GM12878 (cell line): ENCODE results near the gene TNFAIP1. TPM values are rescaled to one million over a fixed set of nuclear protein-coding genes. Genes with fewer than 3 reads are reported as not detected.

Experiments used
- CBFB ChIP-seq: IDR thresholded peaks from 2 replicates; pipeline ENCODE4 v1.6.1; 2016; ENCODE audit warnings: antibody characterized with exemption, low read depth
- CEBPB ChIP-seq, 2 experiments: fragments of 150-350 bp in 1 of 2; IDR thresholded peaks; 2 replicates each; pipeline ENCODE4 v1.6.1; 2012 to 2014; ENCODE audit warnings: low read depth in 2 of 2, low read length in 2 of 2, borderline replicate concordance in 1 of 2, inconsistent platforms in 1 of 2
- CHD2 ChIP-seq: IDR thresholded peaks from 2 replicates; pipeline ENCODE4 v1.6.1; 2011; ENCODE audit warnings: low read depth, low read length, improper control_type of control experiment, borderline replicate concordance
- EGR1 ChIP-seq, 2 experiments: IDR thresholded peaks; 1 replicate in 1 of 2; 2 replicates in 1 of 2; pipeline ENCODE4 v1.6.1; 2011 to 2012; ENCODE audit warnings: low read depth in 2 of 2, low read length in 2 of 2, borderline replicate concordance in 1 of 2, mild to moderate bottlenecking in 1 of 2, moderate library complexity in 1 of 2
- ESRRA ChIP-seq: IDR thresholded peaks from 2 replicates; pipeline ENCODE4 v1.6.1; 2012; ENCODE audit warnings: mild to moderate bottlenecking, low read length, improper control_type of control experiment
- KLF5 ChIP-seq: fragments of 450-650 bp; IDR thresholded peaks from 2 replicates; pipeline ENCODE4 v1.6.1; 2014; ENCODE audit warnings: mild to moderate bottlenecking; ENCODE audit not compliant: partially characterized antibody
- NFYB ChIP-seq: IDR thresholded peaks from 2 replicates; pipeline ENCODE4 v1.6.1; 2011; ENCODE audit warnings: low read depth, mild to moderate bottlenecking, low read length, improper control_type of control experiment, moderate library complexity; ENCODE audit not compliant: insufficient read depth
- PAX5 ChIP-seq: IDR thresholded peaks from 2 replicates; pipeline ENCODE4 v1.6.1; 2011; ENCODE audit warnings: low read depth, low read length, borderline replicate concordance
- POLR2AphosphoS2 ChIP-seq: IDR thresholded peaks from 2 replicates; pipeline ENCODE4 v1.6.1; 2011; ENCODE audit warnings: low read depth, mild to moderate bottlenecking, low read length, improper control_type of control experiment, moderate library complexity
- RAD51 ChIP-seq: fragments of 450-650 bp; IDR thresholded peaks from 2 replicates; pipeline ENCODE4 v1.6.1; 2016; ENCODE audit warnings: moderate library complexity, mild to moderate bottlenecking, inconsistent platforms
- RELA ChIP-seq: fragments of 450-650 bp; IDR thresholded peaks from 2 replicates; pipeline ENCODE4 v1.8.0; 2014; ENCODE audit warnings: borderline replicate concordance; ENCODE audit not compliant: partially characterized antibody
- SIN3A ChIP-seq: IDR thresholded peaks from 2 replicates; pipeline ENCODE4 v1.6.1; 2012; ENCODE audit warnings: low read depth, low read length, improper control_type of control experiment
- TCF3 ChIP-seq: IDR thresholded peaks from 2 replicates; pipeline ENCODE4 v1.6.1; 2012; ENCODE audit warnings: low read depth, mild to moderate bottlenecking, low read length, borderline replicate concordance; ENCODE audit not compliant: insufficient read depth
- ZNF274 ChIP-seq: IDR thresholded peaks from one replicate; pipeline ENCODE4 v1.8.0; 2011; ENCODE audit not compliant: insufficient read length, insufficient read depth
- ZSCAN29 ChIP-seq: fragments of 450-650 bp; IDR thresholded peaks from 2 replicates; pipeline ENCODE4 v1.6.1; 2017; ENCODE audit warnings: mild to moderate bottlenecking, moderate library complexity
- polyA plus RNA-seq, 11 experiments: library from polyadenylated mRNA; depleted of rRNA in 4 of 11; unstranded in 6 of 11; stranded (reverse) in 5 of 11; fragments of >200 nt; fragmentation: Nextera tagmentation in 4 of 11; fragmentation: Illumina TruSeq in 1 of 11; extraction: Ambion mirVana in 4 of 11; extraction: Trizol in 1 of 11; gene quantifications; 1 replicate in 1 of 11; 2 replicates in 10 of 11; pipeline versions ENCODE4 v1.2.1 to v1.2.3, GENCODE V29; 2011 to 2016; ENCODE audit warnings: inconsistent platforms in 2 of 11, missing spikeins in 2 of 11, low read depth in 1 of 11
- total RNA-seq, 4 experiments: library from RNA; depleted of rRNA in 3 of 4; stranded (reverse); fragments of >200 nt in 3 of 4; fragmentation: Illumina TruSeq in 1 of 4; extraction: Trizol in 1 of 4; gene quantifications; 2 replicates each; pipeline versions ENCODE4 v1.2.1 to v1.2.3, GENCODE V29; 2013 to 2021
- TF ChIP-seq, protein P1 (sequence below): fragments of 450-650 bp; IDR thresholded peaks from 2 replicates; pipeline ENCODE4 v1.6.1; 2016; ENCODE audit warnings: mild to moderate bottlenecking, moderate library complexity, borderline replicate concordance
- TF ChIP-seq, protein P2 (sequence below): fragments of 450-650 bp; IDR thresholded peaks from 2 replicates; pipeline ENCODE4 v1.6.1; 2017; ENCODE audit warnings: borderline replicate concordance
- TF ChIP-seq, protein P3 (sequence below): IDR thresholded peaks from 2 replicates; pipeline ENCODE4 v1.6.1; 2012; ENCODE audit warnings: improper control_type of control experiment, low read depth, low read length; ENCODE audit not compliant: insufficient replicate concordance

TNFAIP1 gene
- total and polyA plus RNA-seq, 10 of the 15 experiments (the other 5 are each of a cell fraction or from before 2014, with no cell fraction given) = 1.8 to 16.9 (median 11.7) TPM

DNA sequence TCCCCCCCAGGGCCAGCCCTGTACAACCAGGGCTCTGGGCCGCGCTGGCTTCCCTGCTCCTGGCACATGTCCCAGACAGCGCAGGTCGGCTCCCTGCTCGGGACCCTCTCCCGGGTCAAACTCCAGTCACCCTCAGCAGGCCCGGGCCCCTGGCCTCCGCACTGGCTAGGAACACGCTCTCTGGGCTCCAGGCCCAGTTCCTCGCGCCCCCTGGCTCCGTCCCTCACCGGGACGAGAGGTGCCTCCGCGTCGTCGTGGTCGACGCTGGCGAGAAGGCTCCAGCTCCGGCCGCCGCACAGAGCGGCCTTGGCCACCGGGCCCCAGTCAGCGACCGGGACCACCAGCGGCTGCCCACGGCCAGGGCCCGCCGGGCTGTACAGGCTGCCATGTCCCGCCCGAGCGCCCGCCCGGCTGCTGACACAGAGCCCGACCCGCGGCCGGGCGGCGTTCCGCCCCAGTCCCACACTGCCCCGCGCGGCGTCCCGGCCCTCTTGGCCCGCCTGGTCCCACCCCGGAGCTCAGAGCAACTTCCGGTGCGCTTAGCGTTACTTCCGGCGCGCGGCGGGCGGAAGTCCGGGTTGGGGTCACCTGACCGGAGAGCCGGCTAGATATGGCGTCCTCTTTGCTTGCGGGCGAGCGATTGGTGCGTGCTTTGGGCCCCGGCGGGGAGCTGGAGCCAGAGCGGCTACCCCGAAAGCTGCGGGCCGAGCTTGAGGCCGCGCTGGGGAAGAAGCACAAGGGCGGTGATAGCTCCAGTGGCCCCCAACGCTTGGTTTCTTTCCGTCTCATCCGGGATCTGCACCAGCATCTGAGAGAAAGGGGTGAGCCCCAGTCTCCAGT lies 21.7 kb downstream of the TNFAIP1 start, which contains the start of gene POLDIP2 (continued):
- TF ChIP-seq RAD51 = peak; percentile 90
- TF ChIP-seq, protein P1, sequence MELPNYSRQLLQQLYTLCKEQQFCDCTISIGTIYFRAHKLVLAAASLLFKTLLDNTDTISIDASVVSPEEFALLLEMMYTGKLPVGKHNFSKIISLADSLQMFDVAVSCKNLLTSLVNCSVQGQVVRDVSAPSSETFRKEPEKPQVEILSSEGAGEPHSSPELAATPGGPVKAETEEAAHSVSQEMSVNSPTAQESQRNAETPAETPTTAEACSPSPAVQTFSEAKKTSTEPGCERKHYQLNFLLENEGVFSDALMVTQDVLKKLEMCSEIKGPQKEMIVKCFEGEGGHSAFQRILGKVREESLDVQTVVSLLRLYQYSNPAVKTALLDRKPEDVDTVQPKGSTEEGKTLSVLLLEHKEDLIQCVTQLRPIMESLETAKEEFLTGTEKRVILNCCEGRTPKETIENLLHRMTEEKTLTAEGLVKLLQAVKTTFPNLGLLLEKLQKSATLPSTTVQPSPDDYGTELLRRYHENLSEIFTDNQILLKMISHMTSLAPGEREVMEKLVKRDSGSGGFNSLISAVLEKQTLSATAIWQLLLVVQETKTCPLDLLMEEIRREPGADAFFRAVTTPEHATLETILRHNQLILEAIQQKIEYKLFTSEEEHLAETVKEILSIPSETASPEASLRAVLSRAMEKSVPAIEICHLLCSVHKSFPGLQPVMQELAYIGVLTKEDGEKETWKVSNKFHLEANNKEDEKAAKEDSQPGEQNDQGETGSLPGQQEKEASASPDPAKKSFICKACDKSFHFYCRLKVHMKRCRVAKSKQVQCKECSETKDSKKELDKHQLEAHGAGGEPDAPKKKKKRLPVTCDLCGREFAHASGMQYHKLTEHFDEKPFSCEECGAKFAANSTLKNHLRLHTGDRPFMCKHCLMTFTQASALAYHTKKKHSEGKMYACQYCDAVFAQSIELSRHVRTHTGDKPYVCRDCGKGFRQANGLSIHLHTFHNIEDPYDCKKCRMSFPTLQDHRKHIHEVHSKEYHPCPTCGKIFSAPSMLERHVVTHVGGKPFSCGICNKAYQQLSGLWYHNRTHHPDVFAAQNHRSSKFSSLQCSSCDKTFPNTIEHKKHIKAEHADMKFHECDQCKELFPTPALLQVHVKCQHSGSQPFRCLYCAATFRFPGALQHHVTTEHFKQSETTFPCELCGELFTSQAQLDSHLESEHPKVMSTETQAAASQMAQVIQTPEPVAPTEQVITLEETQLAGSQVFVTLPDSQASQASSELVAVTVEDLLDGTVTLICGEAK = peak; percentile 97
- TF ChIP-seq SIN3A = peak; percentile 94
- TF ChIP-seq CBFB = peak; percentile 75
- TF ChIP-seq, protein P2, sequence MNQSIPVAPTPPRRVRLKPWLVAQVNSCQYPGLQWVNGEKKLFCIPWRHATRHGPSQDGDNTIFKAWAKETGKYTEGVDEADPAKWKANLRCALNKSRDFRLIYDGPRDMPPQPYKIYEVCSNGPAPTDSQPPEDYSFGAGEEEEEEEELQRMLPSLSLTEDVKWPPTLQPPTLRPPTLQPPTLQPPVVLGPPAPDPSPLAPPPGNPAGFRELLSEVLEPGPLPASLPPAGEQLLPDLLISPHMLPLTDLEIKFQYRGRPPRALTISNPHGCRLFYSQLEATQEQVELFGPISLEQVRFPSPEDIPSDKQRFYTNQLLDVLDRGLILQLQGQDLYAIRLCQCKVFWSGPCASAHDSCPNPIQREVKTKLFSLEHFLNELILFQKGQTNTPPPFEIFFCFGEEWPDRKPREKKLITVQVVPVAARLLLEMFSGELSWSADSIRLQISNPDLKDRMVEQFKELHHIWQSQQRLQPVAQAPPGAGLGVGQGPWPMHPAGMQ = no peak
- TF ChIP-seq ZNF274 = no peak
- TF ChIP-seq CHD2 = peak; percentile 74; the same call in 1 of the 2 replicates
- 0 out of 2 replicates have a peak, but pooled peaks have one; percentile 60 for TF ChIP-seq TCF3
- TF ChIP-seq KLF5 = peak; percentile 66
- TF ChIP-seq ZSCAN29 = no peak
- TF ChIP-seq POLR2AphosphoS2 = peak; percentile 67; the same call in 1 of the 2 replicates
- TF ChIP-seq NFYB = peak; percentile 17; the same call in 1 of the 2 replicates
- no peak for TF ChIP-seq ESRRA
- TF ChIP-seq, protein P3, sequence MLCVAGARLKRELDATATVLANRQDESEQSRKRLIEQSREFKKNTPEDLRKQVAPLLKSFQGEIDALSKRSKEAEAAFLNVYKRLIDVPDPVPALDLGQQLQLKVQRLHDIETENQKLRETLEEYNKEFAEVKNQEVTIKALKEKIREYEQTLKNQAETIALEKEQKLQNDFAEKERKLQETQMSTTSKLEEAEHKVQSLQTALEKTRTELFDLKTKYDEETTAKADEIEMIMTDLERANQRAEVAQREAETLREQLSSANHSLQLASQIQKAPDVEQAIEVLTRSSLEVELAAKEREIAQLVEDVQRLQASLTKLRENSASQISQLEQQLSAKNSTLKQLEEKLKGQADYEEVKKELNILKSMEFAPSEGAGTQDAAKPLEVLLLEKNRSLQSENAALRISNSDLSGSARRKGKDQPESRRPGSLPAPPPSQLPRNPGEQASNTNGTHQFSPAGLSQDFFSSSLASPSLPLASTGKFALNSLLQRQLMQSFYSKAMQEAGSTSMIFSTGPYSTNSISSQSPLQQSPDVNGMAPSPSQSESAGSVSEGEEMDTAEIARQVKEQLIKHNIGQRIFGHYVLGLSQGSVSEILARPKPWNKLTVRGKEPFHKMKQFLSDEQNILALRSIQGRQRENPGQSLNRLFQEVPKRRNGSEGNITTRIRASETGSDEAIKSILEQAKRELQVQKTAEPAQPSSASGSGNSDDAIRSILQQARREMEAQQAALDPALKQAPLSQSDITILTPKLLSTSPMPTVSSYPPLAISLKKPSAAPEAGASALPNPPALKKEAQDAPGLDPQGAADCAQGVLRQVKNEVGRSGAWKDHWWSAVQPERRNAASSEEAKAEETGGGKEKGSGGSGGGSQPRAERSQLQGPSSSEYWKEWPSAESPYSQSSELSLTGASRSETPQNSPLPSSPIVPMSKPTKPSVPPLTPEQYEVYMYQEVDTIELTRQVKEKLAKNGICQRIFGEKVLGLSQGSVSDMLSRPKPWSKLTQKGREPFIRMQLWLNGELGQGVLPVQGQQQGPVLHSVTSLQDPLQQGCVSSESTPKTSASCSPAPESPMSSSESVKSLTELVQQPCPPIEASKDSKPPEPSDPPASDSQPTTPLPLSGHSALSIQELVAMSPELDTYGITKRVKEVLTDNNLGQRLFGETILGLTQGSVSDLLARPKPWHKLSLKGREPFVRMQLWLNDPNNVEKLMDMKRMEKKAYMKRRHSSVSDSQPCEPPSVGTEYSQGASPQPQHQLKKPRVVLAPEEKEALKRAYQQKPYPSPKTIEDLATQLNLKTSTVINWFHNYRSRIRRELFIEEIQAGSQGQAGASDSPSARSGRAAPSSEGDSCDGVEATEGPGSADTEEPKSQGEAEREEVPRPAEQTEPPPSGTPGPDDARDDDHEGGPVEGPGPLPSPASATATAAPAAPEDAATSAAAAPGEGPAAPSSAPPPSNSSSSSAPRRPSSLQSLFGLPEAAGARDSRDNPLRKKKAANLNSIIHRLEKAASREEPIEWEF = no peak
- peak; percentile 30 for TF ChIP-seq RELA
- TF ChIP-seq CEBPB (IDR thresholded peaks at IDR 0.05; ENCODE audit: borderline replicate concordance in 1 of 2, low read depth in 2 of 2, low read length in 2 of 2) = no peak
- no peak for TF ChIP-seq PAX5
- TF ChIP-seq EGR1 (IDR thresholded peaks at IDR 0.05; ENCODE audit: borderline replicate concordance in 1 of 2, low read depth in 2 of 2, low read length in 2 of 2) = peak; percentile 52 to 69; a peak in 2 of 3 replicates
